Tibial nerve (tissue), 4 donors: ENCODE data around the gene UBL4A.

Experiments used
- EP300 ChIP-seq, 2 donors: sonication (generic); formaldehyde crosslinking; IDR thresholded peaks; one replicate each; pipeline ENCODE4 v1.6.1; 2017; ENCODE audit warnings: antibody characterized with exemption in 2 of 2, mild to moderate bottlenecking in 1 of 2
- TF ChIP-seq, protein P1 (sequence below), 5 experiments: fragments of 200-600 bp in 3 of 5; fragments of 450-650 bp in 2 of 5; sonication (generic) in 3 of 5; IDR thresholded peaks; one replicate each; pipeline ENCODE4 v1.5.1; 2016 to 2019; ENCODE audit warnings: antibody characterized with exemption in 5 of 5, mild to moderate bottlenecking in 3 of 5, moderate library complexity in 2 of 5

GRCh38 chrX:154483325-154483724, 3.1 kb downstream of the UBL4A start:
- TF ChIP-seq, protein P1, sequence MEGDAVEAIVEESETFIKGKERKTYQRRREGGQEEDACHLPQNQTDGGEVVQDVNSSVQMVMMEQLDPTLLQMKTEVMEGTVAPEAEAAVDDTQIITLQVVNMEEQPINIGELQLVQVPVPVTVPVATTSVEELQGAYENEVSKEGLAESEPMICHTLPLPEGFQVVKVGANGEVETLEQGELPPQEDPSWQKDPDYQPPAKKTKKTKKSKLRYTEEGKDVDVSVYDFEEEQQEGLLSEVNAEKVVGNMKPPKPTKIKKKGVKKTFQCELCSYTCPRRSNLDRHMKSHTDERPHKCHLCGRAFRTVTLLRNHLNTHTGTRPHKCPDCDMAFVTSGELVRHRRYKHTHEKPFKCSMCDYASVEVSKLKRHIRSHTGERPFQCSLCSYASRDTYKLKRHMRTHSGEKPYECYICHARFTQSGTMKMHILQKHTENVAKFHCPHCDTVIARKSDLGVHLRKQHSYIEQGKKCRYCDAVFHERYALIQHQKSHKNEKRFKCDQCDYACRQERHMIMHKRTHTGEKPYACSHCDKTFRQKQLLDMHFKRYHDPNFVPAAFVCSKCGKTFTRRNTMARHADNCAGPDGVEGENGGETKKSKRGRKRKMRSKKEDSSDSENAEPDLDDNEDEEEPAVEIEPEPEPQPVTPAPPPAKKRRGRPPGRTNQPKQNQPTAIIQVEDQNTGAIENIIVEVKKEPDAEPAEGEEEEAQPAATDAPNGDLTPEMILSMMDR (IDR thresholded peaks at IDR 0.05), result no peak
- TF ChIP-seq EP300 (IDR thresholded peaks at IDR 0.05), result no peak
